ENCODE measurements around the gene SLMAP. TPM values are rescaled to one million over a fixed set of nuclear protein-coding genes. Genes with fewer than 3 reads are reported as not detected.

SLMAP gene
- total and polyA plus RNA-seq, 2 experiments from 2014 or later: 32.1 to 73.0 TPM

GRCh38 chr3:57827757-57828156, 71.6 kb downstream of the SLMAP start:
- H3K9me2 ChIP-seq (ENCODE audit: insufficient read depth): no peaks in the 10 kb centered on the region
- no peak overlapping the region for H3K4me3 ChIP-seq
- no peaks in the 10 kb centered on the region for H4K20me1 ChIP-seq (replicated peaks; ENCODE audit: insufficient read depth)
- peaks cover 55% of the 10 kb centered on the region for H3K4me1 ChIP-seq (ENCODE audit: insufficient read depth)
- TF ChIP-seq EZH2 (IDR thresholded peaks at IDR 0.05; ENCODE audit: low read depth, unreplicated experiment): no peak
- TF ChIP-seq STAT1 (IDR thresholded peaks at IDR 0.05; ENCODE audit: unreplicated experiment): no peak
- TF ChIP-seq JUNB (IDR thresholded peaks at IDR 0.05; ENCODE audit: unreplicated experiment): no peak
- TF ChIP-seq NANOG (IDR thresholded peaks at IDR 0.05; ENCODE audit: borderline replicate concordance): no peak
- no peak for TF ChIP-seq ZNF462 (CRISPR knock-in tag; IDR thresholded peaks at IDR 0.05)
- no peak for TF ChIP-seq EZH2phosphoT487 (IDR thresholded peaks at IDR 0.05; ENCODE audit: unreplicated experiment)
- TF ChIP-seq CREB1 (CRISPR knock-in tag; IDR thresholded peaks at IDR 0.05; ENCODE audit: low read depth): no peak
- TF ChIP-seq POLR2AphosphoS5 (IDR thresholded peaks at IDR 0.05; ENCODE audit: low read depth): no peak
- no peak for TF ChIP-seq ETS1 (IDR thresholded peaks at IDR 0.05)
- no peak for TF ChIP-seq CTCF (conservative IDR thresholded peaks at IDR 0.05; ENCODE audit: low read depth in 2 of 2)
- no peak for TF ChIP-seq ZNF331 (CRISPR knock-in tag; IDR thresholded peaks at IDR 0.05; ENCODE audit: low read depth)
- no peak for TF ChIP-seq REST (IDR thresholded peaks at IDR 0.05; ENCODE audit: unreplicated experiment)
- no peak for TF ChIP-seq ZNF114 (CRISPR knock-in tag; IDR thresholded peaks at IDR 0.05)
- H3K4me2 ChIP-seq: no peak overlapping the region
- peaks cover 3% of the 10 kb centered on the region for H3K27me3 Mint-ChIP-seq (ENCODE audit: insufficient read depth, low read depth, poor library complexity)
- peaks cover 59% of the 10 kb centered on the region for H3K79me2 ChIP-seq (replicated peaks; ENCODE audit: insufficient read depth)
- H3K4me1 Mint-ChIP-seq: peaks cover 70% of the 10 kb centered on the region
- H3K36me3 ChIP-seq (ENCODE audit: insufficient read depth): no peaks in the 10 kb centered on the region
- no peaks in the 10 kb centered on the region for H3K9me3 Mint-ChIP-seq
- H3K4me3 Mint-ChIP-seq: no peak overlapping the region
- ATAC-seq (no peak), DNase-seq (ENCODE audit: low spot score) (no peak)
- H3K27ac ChIP-seq (ENCODE audit: low read depth): no peak overlapping the region
- peaks cover 2% of the 10 kb centered on the region; the same call in 1 of the 3 replicates for H3K36me3 Mint-ChIP-seq (ENCODE audit: low read depth)
- no peaks in the 10 kb centered on the region for H3K27me3 ChIP-seq (ENCODE audit: insufficient read depth)
- H3F3A ChIP-seq (replicated peaks; ENCODE audit: low read depth): no peaks in the 10 kb centered on the region
- no peak overlapping the region for H3K27ac Mint-ChIP-seq
- no peak overlapping the region for H2AFZ ChIP-seq
